Measurements from ENCODE around the gene GALNT7.
"Not testable (repeated sequence)": the region's sequence is repeated elsewhere in the genome, so short reads cannot be mapped to it uniquely, and the experiment has no call there.

Gene GALNT7

GRCh38 chr4:173195109-173195508, 26.5 kb downstream of the GALNT7 start:
- DNase-seq (ENCODE audit: low spot score): no peak

- no peak for DNase-seq (ENCODE audit: low spot score)
Measured at GRCh38 chr4:173199553-173199952, 30.9 kb downstream of the GALNT7 start.

GRCh38 chr4:173200103-173200884, 31.7 kb downstream of the GALNT7 start:
- DNase-seq (ENCODE audit: low spot score): no peak

GRCh38 chr4:173202395-173202794, 33.8 kb downstream of the GALNT7 start:
- DNase-seq (ENCODE audit: low spot score): no peak

- no peak for DNase-seq (ENCODE audit: low spot score)
Measured at GRCh38 chr4:173205656-173206055, 37.0 kb downstream of the GALNT7 start.

GRCh38 chr4:173208420-173208819, 39.8 kb downstream of the GALNT7 start:
- DNase-seq (ENCODE audit: low spot score): no peak

- DNase-seq (ENCODE audit: low spot score): no peak
Measured at GRCh38 chr4:173211222-173211621, 42.6 kb downstream of the GALNT7 start.

- peak; percentile 34 for DNase-seq (ENCODE audit: low spot score)
Measured at GRCh38 chr4:173211838-173212237, 43.2 kb downstream of the GALNT7 start.

GRCh38 chr4:173212379-173212778, 43.8 kb downstream of the GALNT7 start:
- no peak for DNase-seq (ENCODE audit: low spot score)

- no peak for DNase-seq (ENCODE audit: low spot score)
Measured at GRCh38 chr4:173213296-173213695, 44.7 kb downstream of the GALNT7 start.

GRCh38 chr4:173214231-173214630, 45.6 kb downstream of the GALNT7 start:
- no peak for DNase-seq (ENCODE audit: low spot score)

GRCh38 chr4:173214661-173215060, 46.0 kb downstream of the GALNT7 start:
- no peak for DNase-seq (ENCODE audit: low spot score)

GRCh38 chr4:173217075-173217474, 48.5 kb downstream of the GALNT7 start:
- DNase-seq (ENCODE audit: low spot score): no peak

- DNase-seq (ENCODE audit: low spot score): peak; percentile 9
Measured at GRCh38 chr4:173217727-173218126, 49.1 kb downstream of the GALNT7 start.

GRCh38 chr4:173218411-173219125, 50.0 kb downstream of the GALNT7 start:
- peak; percentile 72 for DNase-seq (ENCODE audit: low spot score)

GRCh38 chr4:173219126-173219437, 50.5 kb downstream of the GALNT7 start:
- not testable (repeated sequence) for DNase-seq (ENCODE audit: low spot score)

GRCh38 chr4:173223743-173224142, 55.1 kb downstream of the GALNT7 start:
- no peak for DNase-seq (ENCODE audit: low spot score)

- DNase-seq (ENCODE audit: low spot score): no peak
Measured at GRCh38 chr4:173226401-173226888, 57.8 kb downstream of the GALNT7 start.

GRCh38 chr4:173227756-173228155, 59.1 kb downstream of the GALNT7 start:
- no peak for DNase-seq (ENCODE audit: low spot score)

GRCh38 chr4:173230062-173230461, 61.5 kb downstream of the GALNT7 start:
- DNase-seq (ENCODE audit: low spot score): no peak

GRCh38 chr4:173231916-173232315, 63.3 kb downstream of the GALNT7 start:
- peak; percentile 29 for DNase-seq (ENCODE audit: low spot score)

- no peak for DNase-seq (ENCODE audit: low spot score)
Measured at GRCh38 chr4:173233857-173234256, 65.2 kb downstream of the GALNT7 start.

- no peak for DNase-seq (ENCODE audit: low spot score)
Measured at GRCh38 chr4:173235050-173235449, 66.4 kb downstream of the GALNT7 start.

GRCh38 chr4:173236301-173236700, 67.7 kb downstream of the GALNT7 start:
- DNase-seq (ENCODE audit: low spot score): no peak
